Measurements from ENCODE around the gene SMIM22.

GRCh38 chr16:4813251-4814003 is 18.3 kb downstream of the SMIM22 start:
- TF ChIP-seq POLR2A (IDR thresholded peaks at IDR 0.05): no peak
- TF ChIP-seq CTCF (IDR thresholded peaks at IDR 0.05): no peak
- no peak for TF ChIP-seq POLR2AphosphoS5 (IDR thresholded peaks at IDR 0.05)
